PC-9 (cell line): ENCODE measurements around the gene FUOM. TPM values are rescaled to one million over a fixed set of nuclear protein-coding genes. Genes with fewer than 3 reads are reported as not detected.

Experiments used
- BruUV-seq: library from RNA; stranded (reverse); fragments of 400-500 nt; replicated peaks from 2 replicates; lab custom pipeline; 2021; lab: Mats Ljungman, UMichigan
- CTCF ChIA-PET: fragments of 300-600 bp; sonication (Branson Sonifier 250); formaldehyde crosslinking; loops from one replicate; lab custom pipeline; 2022; ENCODE audit warnings: antibody characterized with exemption; lab: Charles Lee
- POLR2A ChIA-PET: fragments of 300-600 bp; sonication (Branson Sonifier 250); formaldehyde crosslinking; loops from one replicate; lab custom pipeline; 2022; ENCODE audit warnings: antibody characterized with exemption; ENCODE audit not compliant: unreplicated experiment; lab: Charles Lee
- DNase-seq, 2 experiments: peaks; one replicate each; pipeline versions ENCODE4 v3.0.0 to v3.0.0-alpha.2; 2015 to 2022; ENCODE audit warnings: mixed read lengths in 1 of 2
- H2AFZ ChIP-seq: fragments of 200-600 bp; sonication (generic); 2 replicates; pipeline ENCODE4 v1.8.1; 2017; ENCODE audit warnings: antibody characterized with exemption
- H3F3A ChIP-seq: fragments of 200-600 bp; sonication (generic); 2 replicates; pipeline ENCODE4 v1.8.1; 2017; ENCODE audit warnings: antibody characterized with exemption, mild to moderate bottlenecking, low read depth; ENCODE audit not compliant: insufficient read depth
- H3K27ac ChIP-seq: fragments of 200-600 bp; sonication (generic); 2 replicates; pipeline ENCODE4 v1.6.1; 2016; ENCODE audit warnings: mixed run types
- H3K27me3 ChIP-seq: fragments of 200-600 bp; sonication (generic); 2 replicates; pipeline ENCODE4 v1.6.1; 2016; ENCODE audit warnings: low read depth, mixed run types; ENCODE audit not compliant: insufficient read depth
- H3K36me3 ChIP-seq: fragments of 200-600 bp; sonication (generic); 2 replicates; pipeline ENCODE4 v1.6.1; 2016; ENCODE audit warnings: low read depth, mixed run types
- H3K4me1 ChIP-seq: fragments of 200-600 bp; sonication (generic); replicated peaks from 2 replicates; pipeline ENCODE4 v1.6.1; 2016; ENCODE audit warnings: mixed run types; ENCODE audit not compliant: insufficient read depth
- H3K4me2 ChIP-seq: fragments of 200-600 bp; sonication (generic); 2 replicates; pipeline ENCODE4 v1.6.1; 2017; ENCODE audit warnings: mixed run types
- H3K4me3 ChIP-seq: fragments of 200-600 bp; sonication (generic); 2 replicates; pipeline ENCODE4 v1.6.1; 2016; ENCODE audit warnings: mixed run types
- H3K79me2 ChIP-seq: fragments of 200-600 bp; sonication (generic); 2 replicates; pipeline ENCODE4 v1.6.1; 2017; ENCODE audit warnings: low read depth, mixed run types
- H3K9me2 ChIP-seq: fragments of 200-600 bp; sonication (generic); 2 replicates; pipeline ENCODE4 v1.8.1; 2017; ENCODE audit warnings: mild to moderate bottlenecking; ENCODE audit not compliant: insufficient read depth
- H3K9me3 ChIP-seq: fragments of 200-600 bp; sonication (generic); 2 replicates; pipeline ENCODE4 v1.8.1; 2016; ENCODE audit warnings: low read depth; ENCODE audit not compliant: insufficient read depth
- H4K20me1 ChIP-seq: fragments of 200-600 bp; sonication (generic); 2 replicates; pipeline ENCODE4 v1.8.1; 2017; ENCODE audit not compliant: insufficient read depth
- EZH2 ChIP-seq: fragments of 200-600 bp; sonication (generic); IDR thresholded peaks from 2 replicates; pipeline ENCODE4 v1.8.0; 2017; ENCODE audit warnings: antibody characterized with exemption, low read depth
- intact Hi-C: fragments of 100-400 bp; cut with micrococcal nuclease; formaldehyde crosslinking; loops from one replicate; pipeline ENCODE4 v1.10.0; 2022; ENCODE audit not compliant: unreplicated experiment
- total RNA-seq: library from RNA; stranded (reverse); gene quantifications from 2 replicates; pipeline ENCODE4 v1.2.3, GENCODE V29; 2021
- TF ChIP-seq, protein P1 (sequence below): fragments of 200-600 bp; sonication (generic); conservative IDR thresholded peaks from 2 replicates; pipeline ENCODE4 v1.6.1; 2017; ENCODE audit warnings: mixed run types, antibody characterized with exemption, mild to moderate bottlenecking, moderate library complexity

FUOM gene
- total RNA-seq, 1 experiment from 2014 or later = 7.4 TPM

- intact Hi-C loops = no loop called here
- H3K9me2 ChIP-seq = no peaks in the 10 kb centered on the region
- no peaks in the 10 kb centered on the region for H3K79me2 ChIP-seq
- no peaks in the 10 kb centered on the region for H3K36me3 ChIP-seq
- POLR2A ChIA-PET = no interaction called here
- no peaks in the 10 kb centered on the region for H3K27me3 ChIP-seq
- no peak for TF ChIP-seq EZH2
- TF ChIP-seq, protein P1, sequence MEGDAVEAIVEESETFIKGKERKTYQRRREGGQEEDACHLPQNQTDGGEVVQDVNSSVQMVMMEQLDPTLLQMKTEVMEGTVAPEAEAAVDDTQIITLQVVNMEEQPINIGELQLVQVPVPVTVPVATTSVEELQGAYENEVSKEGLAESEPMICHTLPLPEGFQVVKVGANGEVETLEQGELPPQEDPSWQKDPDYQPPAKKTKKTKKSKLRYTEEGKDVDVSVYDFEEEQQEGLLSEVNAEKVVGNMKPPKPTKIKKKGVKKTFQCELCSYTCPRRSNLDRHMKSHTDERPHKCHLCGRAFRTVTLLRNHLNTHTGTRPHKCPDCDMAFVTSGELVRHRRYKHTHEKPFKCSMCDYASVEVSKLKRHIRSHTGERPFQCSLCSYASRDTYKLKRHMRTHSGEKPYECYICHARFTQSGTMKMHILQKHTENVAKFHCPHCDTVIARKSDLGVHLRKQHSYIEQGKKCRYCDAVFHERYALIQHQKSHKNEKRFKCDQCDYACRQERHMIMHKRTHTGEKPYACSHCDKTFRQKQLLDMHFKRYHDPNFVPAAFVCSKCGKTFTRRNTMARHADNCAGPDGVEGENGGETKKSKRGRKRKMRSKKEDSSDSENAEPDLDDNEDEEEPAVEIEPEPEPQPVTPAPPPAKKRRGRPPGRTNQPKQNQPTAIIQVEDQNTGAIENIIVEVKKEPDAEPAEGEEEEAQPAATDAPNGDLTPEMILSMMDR = no peak
- no peak overlapping the region for H3K27ac ChIP-seq
- no TSS peak for BruUV-seq
- no peaks in the 10 kb centered on the region for H3K9me3 ChIP-seq
- no peaks in the 10 kb centered on the region for H4K20me1 ChIP-seq
- no peak for DNase-seq
- H3K4me3 ChIP-seq = no peak overlapping the region
- no peak overlapping the region for H2AFZ ChIP-seq
- CTCF ChIA-PET = no interaction called here
- H3K4me1 ChIP-seq = no peaks in the 10 kb centered on the region
- H3F3A ChIP-seq = no peaks in the 10 kb centered on the region
- no peak overlapping the region for H3K4me2 ChIP-seq
Measured at GRCh38 chr10:133364645-133365431, 7.0 kb upstream of the FUOM start.

GRCh38 chr10:133362846-133363245 lies 5.0 kb upstream of the FUOM start:
- H3K9me3 ChIP-seq = no peaks in the 10 kb centered on the region
- H4K20me1 ChIP-seq = no peaks in the 10 kb centered on the region
- H3K79me2 ChIP-seq = no peaks in the 10 kb centered on the region
- CTCF ChIA-PET = no interaction called here
- no peaks in the 10 kb centered on the region for H3K9me2 ChIP-seq
- H3F3A ChIP-seq = no peaks in the 10 kb centered on the region
- no peak for DNase-seq
- intact Hi-C loops = no loop called here
- H3K27ac ChIP-seq = no peak overlapping the region
- no peaks in the 10 kb centered on the region for H3K36me3 ChIP-seq
- TF ChIP-seq EZH2 = no peak
- TF ChIP-seq, protein P1 = no peak
- H2AFZ ChIP-seq = no peak overlapping the region
- H3K4me3 ChIP-seq = no peak overlapping the region
- no TSS peak for BruUV-seq
- no peaks in the 10 kb centered on the region for H3K27me3 ChIP-seq
- no peak overlapping the region for H3K4me2 ChIP-seq
- POLR2A ChIA-PET = no interaction called here
- no peaks in the 10 kb centered on the region for H3K4me1 ChIP-seq

DNA sequence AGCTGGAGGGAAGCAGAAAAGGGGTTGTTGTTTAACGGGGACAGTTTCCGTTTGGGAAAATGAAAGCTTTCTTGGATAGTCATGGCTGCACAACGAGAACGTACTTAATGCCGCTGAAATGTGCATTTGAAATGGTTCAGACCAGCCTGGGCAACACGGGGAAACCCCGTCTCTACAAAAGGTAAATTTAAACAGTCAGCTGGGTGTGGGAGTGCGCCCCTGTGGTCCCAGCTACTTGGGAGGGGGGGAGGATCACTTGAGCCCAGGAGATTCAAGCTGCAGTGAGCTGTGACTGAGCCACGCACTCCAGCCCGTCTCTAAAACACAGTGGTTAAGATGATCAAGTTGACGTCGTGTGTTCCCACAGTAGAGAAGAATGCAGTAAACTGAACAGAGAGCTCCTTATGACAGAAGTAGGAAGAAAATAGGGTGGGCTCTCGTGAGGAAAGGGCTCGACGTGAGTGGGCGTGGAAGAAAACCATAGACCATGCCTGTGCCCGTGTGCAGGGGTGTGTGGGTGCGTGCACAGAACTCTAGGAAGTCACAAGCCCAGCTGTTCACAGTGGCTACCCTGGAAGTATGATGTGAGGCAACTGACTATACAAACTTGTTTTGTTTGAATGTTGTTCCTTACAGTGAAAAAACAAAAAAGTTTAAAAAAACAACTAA lies 4.1 kb upstream of the FUOM start:
- intact Hi-C loops = no loop called here
- no peak overlapping the region for H2AFZ ChIP-seq
- no peaks in the 10 kb centered on the region for H3K27me3 ChIP-seq
- ChIA-PET CTCF (no interaction called here), POLR2A (no interaction called here)
- H3F3A ChIP-seq = no peaks in the 10 kb centered on the region
- no peak overlapping the region for H3K27ac ChIP-seq
- H3K79me2 ChIP-seq = no peaks in the 10 kb centered on the region
- H3K4me2 ChIP-seq = no peak overlapping the region
- H3K4me1 ChIP-seq = no peaks in the 10 kb centered on the region
- H3K9me3 ChIP-seq = no peaks in the 10 kb centered on the region
- no peaks in the 10 kb centered on the region for H4K20me1 ChIP-seq
- no TSS peak for BruUV-seq
- no peak for DNase-seq
- no peak overlapping the region for H3K4me3 ChIP-seq
- H3K9me2 ChIP-seq = no peaks in the 10 kb centered on the region
- no peaks in the 10 kb centered on the region for H3K36me3 ChIP-seq
- TF ChIP-seq, protein P1 = no peak
- TF ChIP-seq EZH2 = no peak
